Hippocampal formation (tissue), 2 donors: ENCODE results near the gene PPP2R5E.
"Not testable (repeated sequence)": the region's sequence is repeated elsewhere in the genome, so short reads cannot be mapped to it uniquely, and the experiment has no call there.

Experiments used
- DNase-seq, 2 donors: peaks; one replicate each; lab custom pipeline; 2025; lab: John Stamatoyannopoulos, UW

The PPP2R5E gene

GRCh38 chr14:63522511-63522910 lies 20.7 kb downstream of the PPP2R5E start:
- not testable (repeated sequence) for DNase-seq

- no peak for DNase-seq
Measured at GRCh38 chr14:63517354-63517753, 25.8 kb downstream of the PPP2R5E start.

GRCh38 chr14:63515240-63515639 lies 27.9 kb downstream of the PPP2R5E start:
- no peak for DNase-seq

- no peak for DNase-seq
Measured at GRCh38 chr14:63513756-63514155, 29.4 kb downstream of the PPP2R5E start.

GRCh38 chr14:63512861-63513260 lies 30.3 kb downstream of the PPP2R5E start:
- DNase-seq, result no peak

GRCh38 chr14:63510538-63510937 lies 32.6 kb downstream of the PPP2R5E start:
- DNase-seq, result no peak

GRCh38 chr14:63508033-63508432 lies 35.1 kb downstream of the PPP2R5E start:
- no peak for DNase-seq

- no peak for DNase-seq
Measured at GRCh38 chr14:63504648-63505047, 38.5 kb downstream of the PPP2R5E start.

- no peak for DNase-seq
Measured at GRCh38 chr14:63501429-63501828, 41.7 kb downstream of the PPP2R5E start.

GRCh38 chr14:63499701-63500250 lies 43.4 kb downstream of the PPP2R5E start:
- DNase-seq, result no peak

GRCh38 chr14:63496837-63497400 lies 46.3 kb downstream of the PPP2R5E start:
- no peak for DNase-seq

- DNase-seq, result no peak
Measured at GRCh38 chr14:63493246-63493645, 49.9 kb downstream of the PPP2R5E start.

GRCh38 chr14:63492391-63492790 lies 50.8 kb downstream of the PPP2R5E start:
- no peak for DNase-seq

- DNase-seq, result no peak
Measured at GRCh38 chr14:63487724-63488123, 55.5 kb downstream of the PPP2R5E start.

GRCh38 chr14:63486738-63487137 lies 56.4 kb downstream of the PPP2R5E start:
- DNase-seq, result no peak

GRCh38 chr14:63483315-63483714 lies 59.9 kb downstream of the PPP2R5E start:
- no peak for DNase-seq

- no peak for DNase-seq
Measured at GRCh38 chr14:63480599-63480998, 62.6 kb downstream of the PPP2R5E start.

GRCh38 chr14:63478437-63478852 lies 64.7 kb downstream of the PPP2R5E start:
- no peak for DNase-seq

GRCh38 chr14:63478010-63478409 lies 65.2 kb downstream of the PPP2R5E start:
- no peak for DNase-seq

- DNase-seq, result no peak
Measured at GRCh38 chr14:63477556-63477955, 65.6 kb downstream of the PPP2R5E start.

- no peak for DNase-seq
Measured at GRCh38 chr14:63475761-63476160, 67.4 kb downstream of the PPP2R5E start.

GRCh38 chr14:63474844-63475243 lies 68.3 kb downstream of the PPP2R5E start:
- DNase-seq, result no peak

GRCh38 chr14:63474111-63474510 lies 69.1 kb downstream of the PPP2R5E start:
- DNase-seq, result no peak
